DND-41 (cell line): ENCODE data around the gene SEC23IP.

Experiments used
- EZH2 ChIP-seq: IDR thresholded peaks from 3 replicates; pipeline ENCODE4 v1.6.1; 2012; ENCODE audit warnings: borderline replicate concordance, low read depth, mild to moderate bottlenecking, moderate library complexity, low read length, inconsistent platforms; ENCODE audit not compliant: severe bottlenecking
- TF ChIP-seq, protein P1 (sequence below): IDR thresholded peaks from 2 replicates; pipeline ENCODE4 v1.5.1; 2012; ENCODE audit warnings: borderline replicate concordance, low read length, moderate library complexity, mild to moderate bottlenecking; ENCODE audit not compliant: poor library complexity, severe bottlenecking; ENCODE audit errors: extremely low read depth

GRCh38 chr10:119872860-119873681 is 19.5 kb upstream of the SEC23IP start:
- TF ChIP-seq, protein P1, sequence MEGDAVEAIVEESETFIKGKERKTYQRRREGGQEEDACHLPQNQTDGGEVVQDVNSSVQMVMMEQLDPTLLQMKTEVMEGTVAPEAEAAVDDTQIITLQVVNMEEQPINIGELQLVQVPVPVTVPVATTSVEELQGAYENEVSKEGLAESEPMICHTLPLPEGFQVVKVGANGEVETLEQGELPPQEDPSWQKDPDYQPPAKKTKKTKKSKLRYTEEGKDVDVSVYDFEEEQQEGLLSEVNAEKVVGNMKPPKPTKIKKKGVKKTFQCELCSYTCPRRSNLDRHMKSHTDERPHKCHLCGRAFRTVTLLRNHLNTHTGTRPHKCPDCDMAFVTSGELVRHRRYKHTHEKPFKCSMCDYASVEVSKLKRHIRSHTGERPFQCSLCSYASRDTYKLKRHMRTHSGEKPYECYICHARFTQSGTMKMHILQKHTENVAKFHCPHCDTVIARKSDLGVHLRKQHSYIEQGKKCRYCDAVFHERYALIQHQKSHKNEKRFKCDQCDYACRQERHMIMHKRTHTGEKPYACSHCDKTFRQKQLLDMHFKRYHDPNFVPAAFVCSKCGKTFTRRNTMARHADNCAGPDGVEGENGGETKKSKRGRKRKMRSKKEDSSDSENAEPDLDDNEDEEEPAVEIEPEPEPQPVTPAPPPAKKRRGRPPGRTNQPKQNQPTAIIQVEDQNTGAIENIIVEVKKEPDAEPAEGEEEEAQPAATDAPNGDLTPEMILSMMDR: no peak
- TF ChIP-seq EZH2: no peak
